ENCODE measurements around the gene CMTM6. TPM values are rescaled to one million over a fixed set of nuclear protein-coding genes. Genes with fewer than 3 reads are reported as not detected.

Gene CMTM6
- total RNA-seq, 1 experiment from 2014 or later, result 43.5 TPM

DNA sequence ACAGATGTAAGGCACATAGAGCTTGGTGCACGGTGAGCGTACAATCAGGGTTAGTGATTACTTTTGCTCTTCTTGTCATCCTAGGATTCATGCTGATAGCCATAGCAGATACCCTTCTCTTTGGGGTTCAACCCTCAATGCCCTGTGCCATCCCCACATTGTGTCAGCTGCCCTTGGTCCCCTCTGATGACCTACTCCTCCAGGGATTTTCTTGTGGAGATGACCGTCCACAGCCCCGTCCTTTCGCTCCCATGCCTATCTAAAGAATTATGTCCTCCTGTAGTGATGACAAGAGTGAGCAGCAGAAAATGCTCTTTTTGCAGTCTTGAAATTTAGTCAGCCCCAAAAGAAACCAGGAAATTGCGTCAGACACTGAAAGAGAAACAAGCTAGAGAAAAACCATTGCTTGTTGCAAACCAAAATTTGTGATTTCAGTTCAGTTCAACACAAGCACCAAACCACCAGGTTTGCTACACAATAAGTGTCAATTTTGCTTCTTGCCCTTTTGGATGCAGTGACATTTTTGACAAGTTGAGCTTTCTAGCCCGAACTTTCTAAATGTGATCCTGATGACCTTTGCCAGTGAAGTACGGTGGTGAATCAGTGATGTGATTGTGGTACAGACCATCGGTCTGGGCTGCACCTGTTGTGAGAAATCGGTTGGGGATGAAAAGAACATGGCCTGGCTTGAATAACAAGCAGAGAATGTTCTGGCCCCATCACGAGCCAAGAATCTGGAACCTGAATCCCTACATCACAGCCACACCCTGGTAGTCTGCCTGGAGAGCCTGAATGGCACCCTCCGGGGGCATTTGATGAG is 69.7 kb downstream of the CMTM6 start:
- H2AFZ ChIP-seq (ENCODE audit: low read length), result no peak overlapping the region
- no peak overlapping the region for H3T11ph ChIP-seq (ENCODE audit: low read length)
- H3K23ac ChIP-seq (ENCODE audit: insufficient read length, low read depth, low read length), result no peak overlapping the region
- H2BK12ac ChIP-seq (ENCODE audit: insufficient read length, low read depth, low read length), result no peak overlapping the region
- no peak overlapping the region for H3K4ac ChIP-seq (ENCODE audit: low read depth, low read length)
- H3K79me2 ChIP-seq (ENCODE audit: insufficient read depth, low read length), result no peaks in the 10 kb centered on the region
- no peaks in the 10 kb centered on the region; a peak in 1 of 7 replicates for H3K36me3 Mint-ChIP-seq (ENCODE audit: insufficient read depth in 1 of 3, low read depth in 3 of 3)
- H3K4me3 Mint-ChIP-seq, result no peak overlapping the region
- H2BK15ac ChIP-seq (ENCODE audit: low read depth, low read length), result no peak overlapping the region
- WGBS (ENCODE audit: extremely low coverage, insufficient read length, low lambda C conversion rate), result no CpG with 5 or more reads among the region's 12 CpGs
- no peaks in the 10 kb centered on the region for H3K23me2 ChIP-seq (ENCODE audit: insufficient read length, low read depth, low read length, poor library complexity, severe bottlenecking)
- H3K56ac ChIP-seq (ENCODE audit: insufficient read length, low read depth, low read length), result no peak overlapping the region
- no peak overlapping the region for H3K4me2 ChIP-seq (ENCODE audit: insufficient read depth, insufficient read length, low read length)
- H3K4me1 Mint-ChIP-seq, result peaks cover 11 to 13% of the 10 kb centered on the region in 2 experiments
- no peaks in the 10 kb centered on the region for H3K27me3 Mint-ChIP-seq (ENCODE audit: low read depth)
- no peaks in the 10 kb centered on the region for H3K9me3 Mint-ChIP-seq
- H4K8ac ChIP-seq (replicated peaks; ENCODE audit: insufficient read length, low read depth, low read length), result no peak overlapping the region
- H3K18ac ChIP-seq (ENCODE audit: insufficient read length, low read depth, low read length), result no peak overlapping the region
- H2BK5ac ChIP-seq (ENCODE audit: insufficient read length, low read length), result no peak overlapping the region
- no peak overlapping the region for H2BK20ac ChIP-seq (ENCODE audit: low read depth, low read length, poor library complexity, severe bottlenecking)
- H2BK120ac ChIP-seq (ENCODE audit: low read depth, low read length, poor library complexity, severe bottlenecking), result no peak overlapping the region
- H3K9ac ChIP-seq (ENCODE audit: extremely low read depth, insufficient read length, low read length), result no peak overlapping the region
- H4K20me1 ChIP-seq (ENCODE audit: control insufficient read depth, insufficient read depth, insufficient read length), result no peaks in the 10 kb centered on the region
- TF ChIP-seq, protein P1, sequence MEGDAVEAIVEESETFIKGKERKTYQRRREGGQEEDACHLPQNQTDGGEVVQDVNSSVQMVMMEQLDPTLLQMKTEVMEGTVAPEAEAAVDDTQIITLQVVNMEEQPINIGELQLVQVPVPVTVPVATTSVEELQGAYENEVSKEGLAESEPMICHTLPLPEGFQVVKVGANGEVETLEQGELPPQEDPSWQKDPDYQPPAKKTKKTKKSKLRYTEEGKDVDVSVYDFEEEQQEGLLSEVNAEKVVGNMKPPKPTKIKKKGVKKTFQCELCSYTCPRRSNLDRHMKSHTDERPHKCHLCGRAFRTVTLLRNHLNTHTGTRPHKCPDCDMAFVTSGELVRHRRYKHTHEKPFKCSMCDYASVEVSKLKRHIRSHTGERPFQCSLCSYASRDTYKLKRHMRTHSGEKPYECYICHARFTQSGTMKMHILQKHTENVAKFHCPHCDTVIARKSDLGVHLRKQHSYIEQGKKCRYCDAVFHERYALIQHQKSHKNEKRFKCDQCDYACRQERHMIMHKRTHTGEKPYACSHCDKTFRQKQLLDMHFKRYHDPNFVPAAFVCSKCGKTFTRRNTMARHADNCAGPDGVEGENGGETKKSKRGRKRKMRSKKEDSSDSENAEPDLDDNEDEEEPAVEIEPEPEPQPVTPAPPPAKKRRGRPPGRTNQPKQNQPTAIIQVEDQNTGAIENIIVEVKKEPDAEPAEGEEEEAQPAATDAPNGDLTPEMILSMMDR (conservative IDR thresholded peaks at IDR 0.05), result no peak
- no peaks in the 10 kb centered on the region for H3K79me1 ChIP-seq (ENCODE audit: insufficient read depth, low read depth, low read length, poor library complexity, severe bottlenecking)
- H3K4me1 ChIP-seq (ENCODE audit: insufficient read depth, low read length), result no peaks in the 10 kb centered on the region
- H3K9me3 ChIP-seq (ENCODE audit: control insufficient read depth, low read depth, low read length), result no peaks in the 10 kb centered on the region
- no peak for DNase-seq
- no peak overlapping the region for H3K14ac ChIP-seq (ENCODE audit: insufficient read depth, low read length)
- H4K5ac ChIP-seq (ENCODE audit: insufficient read length, low read depth, low read length), result no peak overlapping the region
- no peak overlapping the region for H4K91ac ChIP-seq (ENCODE audit: insufficient read length, low read depth, low read length)
- H2AK5ac ChIP-seq (ENCODE audit: insufficient read length, low read length), result no peak overlapping the region
- no peak overlapping the region for H3K27ac ChIP-seq (ENCODE audit: insufficient read length, low read depth, low read length)
- no peak overlapping the region for H3K27ac Mint-ChIP-seq
- H3K27me3 ChIP-seq (ENCODE audit: insufficient read depth, low read length), result no peaks in the 10 kb centered on the region
